GM18861 (cell line): Measurements from ENCODE around the gene UBXN6.

Source experiments
- ATAC-seq: cut with Tn5 transposase; IDR thresholded peaks from one replicate; pipeline ENCODE4 v1.9.1; 2021; ENCODE audit not compliant: unreplicated experiment

UBXN6 gene

GRCh38 chr19:4456843-4457653 is 546 bp downstream of the UBXN6 start:
- ATAC-seq: no peak

- no peak for ATAC-seq
Observed at GRCh38 chr19:4456476-4456842, 1.1 kb downstream of the UBXN6 start.

GRCh38 chr19:4455719-4456475 is 1.7 kb downstream of the UBXN6 start:
- ATAC-seq: no peak

GRCh38 chr19:4454747-4455718 is 2.6 kb downstream of the UBXN6 start:
- no peak for ATAC-seq

- ATAC-seq: no peak
Observed at GRCh38 chr19:4453232-4454179, 4.1 kb downstream of the UBXN6 start.

- no peak for ATAC-seq
Observed at GRCh38 chr19:4452230-4452990, 5.2 kb downstream of the UBXN6 start.

- no peak for ATAC-seq
Observed at GRCh38 chr19:4449639-4450028, 8.0 kb downstream of the UBXN6 start.

GRCh38 chr19:4449022-4449638 is 8.5 kb downstream of the UBXN6 start:
- no peak for ATAC-seq

GRCh38 chr19:4448147-4448985 is 9.2 kb downstream of the UBXN6 start:
- ATAC-seq: no peak

GRCh38 chr19:4447327-4448146 is 10.1 kb downstream of the UBXN6 start:
- no peak for ATAC-seq

- ATAC-seq: no peak
Observed at GRCh38 chr19:4446704-4447200, 10.8 kb downstream of the UBXN6 start.

- ATAC-seq: no peak
Observed at GRCh38 chr19:4445963-4446703, 11.5 kb downstream of the UBXN6 start.

- no peak for ATAC-seq
Observed at GRCh38 chr19:4444765-4445741, 12.5 kb downstream of the UBXN6 start.

GRCh38 chr19:4443966-4444764 is 13.4 kb downstream of the UBXN6 start:
- ATAC-seq: no peak
